T-helper 9 cell (primary cell): Measurements from ENCODE around the gene AGAP1.

Experiments used
- DNase-seq: peaks from one replicate; pipeline ENCODE4 v3.0.0-alpha.2; 2020

The AGAP1 gene

DNA sequence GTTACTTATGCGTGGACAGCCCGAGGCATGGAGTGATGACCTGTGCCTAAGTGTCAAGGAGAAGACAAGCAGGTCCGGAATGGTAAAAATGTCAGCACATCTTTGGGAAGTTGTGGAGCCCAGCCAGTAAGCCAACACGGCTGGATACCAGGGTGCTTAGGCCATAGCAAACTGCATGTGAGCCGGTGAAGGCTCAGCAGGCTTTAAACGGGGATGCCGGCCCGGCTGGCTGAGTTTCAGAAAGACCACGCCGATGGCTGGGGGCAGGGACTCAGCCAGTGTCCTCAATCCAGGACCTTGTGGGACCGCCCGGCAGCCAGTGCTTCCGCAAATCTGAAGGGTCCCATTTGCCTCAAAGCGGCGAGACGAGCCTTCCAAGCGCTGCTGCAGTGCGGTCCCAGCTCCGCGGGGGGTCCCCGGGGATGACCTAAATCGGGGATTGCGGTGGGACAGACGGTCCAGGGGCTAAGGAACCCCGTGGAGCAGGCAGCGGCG is 946 bp upstream of the AGAP1 start:
- no peak for DNase-seq

DNA sequence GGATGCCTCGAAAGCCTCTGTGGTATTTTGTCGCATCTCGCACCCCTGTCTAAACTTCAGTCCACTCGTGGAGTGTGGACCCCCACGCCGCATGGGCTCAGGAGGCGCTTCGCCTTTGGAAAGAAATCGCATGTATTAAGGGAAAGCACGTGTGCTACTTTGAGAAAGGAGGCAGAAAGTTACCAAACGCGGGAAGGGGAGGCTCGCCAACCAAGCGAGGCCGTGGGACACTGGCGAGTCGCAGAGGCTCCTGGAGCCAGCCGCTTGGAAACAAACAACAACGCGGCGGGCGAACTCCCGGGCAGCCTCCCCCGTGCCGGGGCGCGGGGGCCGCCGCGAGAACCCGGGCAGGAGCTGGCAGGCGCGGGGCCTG is 455 bp upstream of the AGAP1 start:
- DNase-seq: no peak

DNA sequence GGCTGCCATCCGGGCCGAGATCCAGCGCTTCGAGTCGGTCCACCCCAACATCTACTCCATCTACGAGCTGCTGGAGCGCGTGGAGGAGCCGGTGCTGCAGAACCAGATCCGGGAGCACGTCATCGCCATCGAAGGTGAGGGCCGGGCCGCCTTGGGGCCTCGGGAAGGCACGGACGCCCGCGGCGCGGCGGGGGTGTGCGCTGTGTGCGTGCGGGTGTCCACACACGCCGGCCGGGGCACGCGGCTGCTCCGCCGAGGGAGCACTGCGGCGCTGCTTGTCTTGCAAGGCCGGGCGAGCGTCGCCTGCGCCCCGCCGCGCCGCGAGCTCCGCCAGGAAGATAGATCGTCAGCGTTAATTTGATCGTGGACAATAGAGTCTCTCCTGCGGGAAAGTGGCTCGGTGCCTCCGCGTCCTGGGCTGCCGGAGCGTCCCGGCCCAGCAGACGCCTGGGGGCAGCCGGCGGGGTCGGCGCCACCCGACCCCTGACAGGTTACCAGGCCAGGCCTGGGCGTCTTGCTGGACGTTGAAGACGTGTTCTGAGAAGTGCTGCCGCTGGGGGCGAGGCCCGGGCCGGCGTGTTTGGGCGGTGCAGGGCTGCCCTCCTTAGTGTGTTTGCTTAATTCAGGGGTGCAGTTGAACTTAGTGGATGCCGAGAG is 1.0 kb downstream of the AGAP1 start:
- no peak for DNase-seq

DNA sequence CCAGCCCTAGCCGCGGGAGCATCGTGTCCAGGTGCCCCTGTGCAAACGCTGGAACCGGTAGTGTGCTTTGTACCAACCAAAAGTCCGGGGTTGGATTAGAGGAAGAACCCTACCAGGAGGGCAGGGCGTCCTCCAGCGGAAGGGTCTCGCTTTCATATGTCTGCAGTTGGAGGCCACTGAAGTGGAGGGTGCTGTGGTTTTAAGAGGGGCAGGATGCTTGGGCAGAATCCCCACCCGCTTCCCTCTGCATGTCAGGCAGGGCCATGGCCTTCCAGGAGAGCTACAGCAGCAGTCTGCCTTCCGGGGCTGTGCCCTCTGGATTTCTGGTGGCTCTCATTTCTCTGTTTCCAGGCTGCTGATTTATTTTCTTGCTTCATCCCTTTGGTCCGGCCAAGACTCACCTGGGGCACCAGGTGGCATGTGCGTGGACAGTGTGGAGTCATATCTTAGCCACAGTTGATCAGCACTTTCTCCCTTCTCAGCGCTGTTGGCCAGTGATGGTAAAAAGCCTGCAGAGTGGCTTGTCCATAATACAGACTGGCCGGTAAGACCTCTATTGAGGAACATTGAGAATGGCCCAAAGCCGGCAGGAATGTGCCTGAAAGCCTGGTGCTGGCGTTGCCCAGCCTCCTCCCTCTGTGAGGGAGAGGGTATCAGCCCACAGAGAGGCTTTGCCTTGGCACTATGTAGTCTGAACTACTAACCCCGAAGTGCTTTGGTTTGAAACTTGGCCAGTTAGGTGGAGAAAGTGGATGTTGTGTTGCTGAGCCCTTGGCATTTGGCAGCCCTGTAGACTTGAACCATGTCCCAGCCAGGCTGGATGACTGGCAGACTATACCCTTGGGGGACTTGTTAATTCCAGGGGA is 1.8 kb downstream of the AGAP1 start:
- no peak for DNase-seq

DNA sequence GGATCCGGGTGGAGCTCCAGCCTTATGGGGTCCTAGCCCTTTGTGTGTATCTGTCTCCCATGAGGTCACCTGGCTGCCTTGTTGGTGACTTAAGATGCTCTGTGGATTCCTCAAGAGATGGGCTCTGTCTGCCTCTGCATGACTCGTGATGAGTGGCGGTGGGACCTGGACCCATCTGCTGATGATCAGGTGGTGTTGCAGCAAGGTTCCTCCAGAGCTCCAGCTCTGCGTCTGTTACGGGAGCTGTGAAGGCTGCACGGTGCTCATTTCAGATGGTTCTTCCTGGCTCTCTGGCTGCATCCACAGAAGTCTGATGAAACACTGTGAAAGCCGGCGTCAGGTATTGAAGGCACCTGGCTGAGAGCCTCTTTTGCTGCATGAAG is 2.4 kb downstream of the AGAP1 start:
- no peak for DNase-seq

DNA sequence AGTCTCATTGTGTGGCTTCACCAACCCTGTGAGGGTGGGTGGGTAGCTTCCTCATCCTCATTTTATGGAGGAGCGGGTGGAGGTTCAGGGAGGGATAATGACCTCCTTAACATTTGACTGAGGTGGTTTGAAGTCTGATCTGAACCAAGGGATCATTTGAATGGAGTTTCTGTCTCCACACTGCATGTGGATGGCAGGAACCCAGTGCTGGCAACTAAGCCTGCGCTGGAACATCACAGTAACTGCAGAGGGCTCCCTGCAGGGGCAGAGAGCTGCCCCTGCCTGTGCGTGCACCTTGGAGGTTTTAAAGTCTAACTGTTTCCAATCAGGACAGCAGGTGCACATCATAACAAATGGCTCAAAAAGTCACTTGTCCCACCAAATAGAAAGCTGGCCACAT is 3.3 kb downstream of the AGAP1 start:
- no peak for DNase-seq

DNA sequence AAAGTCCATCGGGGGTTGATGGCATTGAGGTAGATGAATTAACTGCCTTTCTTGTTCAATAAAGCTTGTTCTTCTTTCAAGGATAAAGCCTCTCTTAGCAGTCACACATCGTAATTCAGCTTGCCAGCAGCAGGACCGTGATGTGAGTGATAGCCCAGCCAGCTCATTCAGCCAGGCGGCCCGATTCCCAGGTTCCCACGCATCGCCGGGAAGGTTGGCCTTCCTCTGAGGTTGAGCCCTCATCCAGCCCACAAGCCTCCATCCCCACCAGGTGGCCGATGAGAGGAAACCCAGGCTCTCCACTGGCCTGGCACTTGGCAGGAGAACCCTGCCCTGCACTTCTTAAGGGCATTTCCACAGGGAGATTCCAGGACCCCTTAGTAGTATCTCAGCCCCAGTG is 4.7 kb downstream of the AGAP1 start:
- DNase-seq: no peak

DNA sequence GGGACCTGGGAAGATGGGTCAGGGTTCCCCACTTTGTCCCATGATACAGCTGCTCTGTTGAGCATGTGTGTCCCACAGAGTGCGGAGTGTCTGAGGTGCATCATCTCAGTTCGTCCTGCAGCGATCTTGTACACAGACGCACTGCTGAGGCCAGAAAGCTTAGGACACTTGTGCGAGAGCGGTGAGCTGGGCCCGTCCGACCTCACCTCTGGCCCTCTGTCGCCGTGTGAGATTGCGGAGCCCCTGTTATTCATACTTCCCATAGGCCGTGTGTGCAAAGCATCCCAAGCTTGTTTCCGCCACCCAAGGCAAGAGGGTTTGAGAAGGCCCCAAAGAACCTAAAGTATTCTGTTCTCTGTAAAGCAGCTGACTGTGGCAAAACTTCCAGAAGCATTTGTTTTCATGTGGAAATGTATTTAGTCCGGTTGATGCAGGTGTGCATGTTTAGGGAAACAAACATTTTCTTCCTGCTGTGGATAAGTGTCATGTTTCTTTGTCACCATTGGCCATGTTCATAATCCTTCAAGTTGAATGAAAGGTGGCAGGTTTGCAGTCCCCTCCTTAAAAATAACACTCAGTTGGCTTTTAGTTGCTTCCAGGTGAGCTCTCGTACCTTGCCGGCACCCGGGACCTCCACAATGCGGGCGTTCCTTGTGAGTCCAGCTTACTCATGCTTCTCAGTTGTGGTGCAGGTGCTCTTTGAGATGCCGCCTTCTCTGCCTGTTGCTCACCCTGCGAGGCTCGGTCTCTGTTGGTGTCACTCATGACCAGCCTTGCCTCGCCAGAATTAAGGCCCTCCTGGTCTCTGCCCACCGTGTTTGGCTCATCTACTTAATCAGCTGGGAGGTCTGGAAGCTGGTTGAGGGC is 5.3 kb downstream of the AGAP1 start:
- no peak for DNase-seq

DNA sequence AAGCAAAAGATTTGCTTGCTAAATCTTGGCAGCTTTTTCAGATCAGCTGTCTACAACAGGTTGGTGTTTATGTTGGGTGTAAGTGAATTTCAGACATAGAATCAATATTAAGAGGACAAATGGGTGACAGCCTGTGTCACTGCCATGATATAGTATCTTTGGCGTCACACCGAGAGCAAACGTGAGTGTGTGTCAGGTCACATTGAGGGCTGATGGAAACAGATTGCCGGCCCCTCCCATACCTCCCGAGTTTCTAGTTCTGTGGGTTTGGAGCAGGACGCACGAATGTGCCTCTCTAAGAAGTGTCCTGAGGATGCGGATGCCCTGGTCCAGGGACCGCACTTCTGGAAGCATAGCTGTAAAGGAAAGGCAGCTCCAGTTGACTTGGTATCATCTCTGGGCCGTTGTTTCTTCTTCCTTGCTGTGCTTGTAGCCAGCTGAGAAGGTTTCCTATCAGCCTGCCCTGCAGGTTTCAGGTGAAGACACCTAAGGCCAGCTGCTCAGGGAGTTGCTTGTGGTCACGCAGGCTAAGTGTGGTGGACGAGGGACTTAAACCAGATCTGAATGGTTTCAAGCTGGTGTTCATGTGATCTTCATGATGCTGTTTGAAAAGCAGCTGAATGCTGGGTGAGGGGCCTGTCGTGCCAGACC is 6.4 kb downstream of the AGAP1 start:
- no peak for DNase-seq

DNA sequence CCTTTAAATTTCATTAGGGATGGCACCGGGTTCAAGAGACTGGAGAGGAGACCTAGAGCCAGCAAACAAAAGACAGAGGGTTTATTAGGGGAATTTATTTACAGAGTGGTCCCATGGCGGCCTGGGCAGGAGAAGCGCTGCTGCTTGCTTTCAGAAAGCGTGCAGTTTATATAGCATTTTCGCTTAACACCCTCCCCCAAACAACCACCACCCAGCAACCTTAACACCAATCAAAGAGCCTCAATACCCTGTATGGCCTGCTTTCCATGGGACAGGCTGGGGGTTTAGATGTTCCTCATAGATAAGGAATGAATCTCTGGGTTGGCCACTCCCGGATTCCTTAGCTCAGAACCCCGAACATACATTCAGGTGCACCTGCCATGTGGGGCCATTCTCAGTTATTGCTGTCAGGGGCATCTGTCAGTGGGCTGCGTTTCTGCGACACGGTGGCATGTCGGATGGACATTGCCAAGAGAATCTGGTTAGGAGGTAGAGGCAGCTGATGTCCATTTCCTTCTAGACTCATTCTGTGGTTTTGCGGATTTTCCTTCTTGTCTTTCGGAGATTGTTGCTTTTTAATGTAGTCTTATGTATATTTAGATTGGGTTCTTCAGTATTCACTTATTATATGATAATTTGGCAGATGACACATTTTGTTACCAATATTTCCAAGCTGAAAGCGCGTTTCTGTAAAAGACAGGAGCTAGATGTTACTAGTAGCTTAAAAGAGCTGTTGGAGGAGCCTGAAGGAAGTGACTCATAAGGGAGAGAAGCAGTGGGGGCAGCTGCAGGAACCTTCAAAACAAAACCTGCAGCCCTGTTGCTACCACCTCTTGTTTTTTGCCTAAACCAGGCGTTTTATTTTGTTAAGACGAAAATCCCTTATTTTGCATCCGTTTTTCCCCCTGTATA is 7.2 kb downstream of the AGAP1 start:
- no peak for DNase-seq

DNA sequence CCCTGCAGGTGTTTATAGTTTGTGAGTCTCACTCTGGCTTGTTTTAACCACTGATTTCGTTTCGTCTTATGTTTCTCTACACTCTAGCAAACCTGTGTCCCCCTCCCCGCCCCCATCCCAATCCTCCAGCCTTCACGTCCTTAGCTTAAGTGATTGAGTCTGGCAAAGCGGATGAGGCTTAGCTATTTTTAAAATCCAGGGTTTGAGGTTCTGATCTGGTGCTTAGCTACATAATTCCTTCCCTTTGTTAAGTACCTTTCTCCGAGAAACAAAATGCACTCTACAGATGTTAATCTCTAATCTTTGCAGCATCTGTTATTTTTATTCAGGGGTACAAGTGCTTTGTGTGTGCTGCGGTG is 7.8 kb downstream of the AGAP1 start:
- DNase-seq: no peak

DNA sequence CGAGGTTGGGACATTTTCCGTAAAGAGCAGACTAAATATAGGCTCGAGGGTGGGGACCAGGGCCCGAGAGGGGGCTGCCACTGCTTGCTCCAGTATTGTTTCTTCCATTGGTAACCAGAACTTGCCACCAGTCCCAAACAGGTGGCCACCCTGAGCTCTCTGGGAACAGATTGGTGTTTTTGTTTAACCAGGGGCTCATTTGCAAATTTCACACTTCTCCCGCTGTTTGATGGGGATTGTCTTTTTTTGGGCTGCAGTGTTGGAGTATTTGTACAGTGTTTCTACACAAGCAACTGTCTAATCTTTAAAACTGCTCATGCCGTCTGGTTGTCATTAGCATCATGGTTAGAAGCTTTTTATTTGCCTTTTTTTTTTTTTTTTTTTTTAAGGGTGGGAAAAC is 8.5 kb downstream of the AGAP1 start:
- no peak for DNase-seq

DNA sequence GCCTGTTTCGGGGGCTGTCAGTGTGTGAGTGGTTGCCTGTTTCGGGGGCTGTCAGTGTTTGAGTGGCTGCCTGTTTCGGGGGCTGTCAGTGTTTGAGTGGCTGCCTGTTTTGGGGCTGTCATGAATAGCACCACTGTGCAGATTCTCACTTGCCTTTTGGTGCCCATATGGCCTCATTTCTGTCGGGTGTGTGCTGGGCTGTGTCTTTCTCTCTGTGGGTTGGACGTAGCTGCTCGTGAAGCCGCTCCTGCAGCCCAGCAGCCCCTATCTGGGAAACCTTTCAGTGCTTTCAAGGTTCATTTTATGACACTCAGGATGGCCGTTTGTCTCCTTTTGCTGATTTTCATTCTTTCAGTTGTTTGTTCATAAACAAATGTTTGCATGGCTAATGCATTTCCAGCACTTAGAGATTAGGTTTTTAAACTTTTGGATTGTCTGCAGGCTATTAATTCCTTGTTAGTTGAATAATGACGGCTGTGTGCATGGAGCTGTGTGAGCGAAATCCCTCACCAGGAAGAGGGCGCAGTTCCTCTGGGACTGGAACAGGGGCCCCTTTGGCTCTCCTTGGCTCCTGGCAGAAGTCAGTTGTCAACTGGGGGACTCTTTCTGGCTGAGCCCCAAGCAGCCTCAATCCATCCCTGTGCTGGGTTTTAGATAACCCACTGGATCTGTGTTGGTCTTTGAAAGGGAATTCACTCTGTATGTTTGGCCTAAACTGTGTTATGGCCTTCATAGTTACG is 10.8 kb downstream of the AGAP1 start:
- DNase-seq: no peak

DNA sequence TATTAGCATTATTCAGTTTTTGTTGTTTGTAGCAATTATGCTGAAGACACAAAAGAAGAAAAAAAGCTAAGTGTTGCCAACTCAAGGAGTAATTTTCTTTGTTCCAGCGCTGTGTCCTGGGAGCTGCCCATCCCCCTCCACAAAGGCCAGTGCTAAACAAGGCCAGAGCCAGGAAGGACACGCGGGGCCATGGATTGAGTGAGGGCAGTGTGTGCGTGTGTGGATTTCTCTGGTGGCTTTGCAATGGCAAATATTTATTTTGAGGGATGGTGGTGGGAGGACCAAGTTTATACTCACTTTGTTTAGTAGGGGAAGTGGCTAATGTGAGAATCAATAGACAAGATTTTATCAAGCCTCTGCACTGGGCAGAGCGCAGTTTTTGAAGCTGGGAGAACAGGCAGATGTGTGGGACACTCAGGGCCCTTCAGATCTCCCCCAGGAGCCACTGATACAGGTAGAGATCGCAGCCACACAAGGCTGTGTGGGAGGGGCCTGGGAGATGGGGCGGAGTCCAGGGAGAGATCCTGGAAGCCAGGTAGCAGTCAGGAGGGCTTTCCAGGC is 11.4 kb downstream of the AGAP1 start:
- no peak for DNase-seq

DNA sequence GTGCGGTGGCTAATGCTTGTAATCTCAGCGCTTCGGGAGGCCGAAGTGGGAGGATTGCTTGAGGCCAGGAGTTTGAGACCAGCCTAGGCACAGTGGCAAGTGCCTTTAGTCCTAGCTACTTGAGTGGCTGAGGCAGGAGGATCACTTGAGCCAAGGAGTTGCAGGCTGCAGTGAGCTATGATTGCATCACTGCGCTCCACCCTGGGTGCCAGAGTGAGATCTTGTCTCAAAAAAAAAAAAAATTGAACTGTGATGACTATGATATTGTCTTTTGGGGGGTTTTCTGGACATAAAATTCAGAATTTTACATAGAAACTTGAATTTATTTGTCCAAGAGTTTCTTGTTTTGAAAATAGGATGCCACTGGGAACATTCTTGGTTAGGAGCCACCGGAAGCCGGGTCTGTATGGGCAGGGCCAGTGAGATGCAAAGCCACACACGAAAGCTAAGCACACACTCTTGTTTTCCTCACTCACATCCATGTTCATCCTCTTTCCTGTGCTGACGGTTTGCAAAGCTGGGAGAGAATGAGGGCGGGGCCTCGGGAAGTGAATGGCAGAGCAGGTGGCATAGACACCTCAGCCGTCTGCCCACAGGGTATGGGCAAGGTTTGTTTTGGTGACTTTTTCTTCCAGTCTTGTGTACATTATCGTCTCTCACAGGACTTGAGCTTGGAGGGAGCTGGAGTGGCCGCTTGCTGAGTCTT is 12.6 kb downstream of the AGAP1 start:
- DNase-seq: no peak

DNA sequence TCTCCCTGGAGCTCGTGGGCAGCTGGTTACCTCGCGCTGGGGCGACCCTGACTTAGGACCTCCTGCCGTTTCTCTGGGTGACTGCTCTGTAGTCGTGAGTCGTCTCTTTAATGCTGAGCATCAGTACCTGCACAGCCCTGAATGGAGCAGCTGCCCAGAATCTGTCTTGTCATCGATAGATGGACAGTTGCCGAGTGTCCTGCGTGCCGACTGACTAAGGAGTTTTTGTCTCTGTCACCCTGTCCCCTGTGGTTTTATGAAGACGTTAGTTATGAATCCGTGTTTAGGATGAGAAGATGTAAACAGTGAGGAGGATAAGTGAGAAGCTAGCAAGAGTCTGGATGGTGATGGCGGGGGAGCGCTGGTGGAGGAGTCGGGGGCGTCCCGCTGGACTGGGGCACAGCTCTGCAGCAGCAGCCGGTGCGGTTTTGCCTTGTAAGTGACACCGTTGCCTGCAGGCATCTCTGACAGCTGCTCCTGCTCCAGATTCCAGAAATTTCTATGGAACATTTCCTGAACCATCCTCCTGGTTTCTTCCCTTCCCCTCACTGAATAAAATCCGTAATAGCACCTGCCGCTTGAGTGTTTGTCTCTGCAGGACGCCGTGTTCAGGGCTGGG is 13.3 kb downstream of the AGAP1 start:
- no peak for DNase-seq

DNA sequence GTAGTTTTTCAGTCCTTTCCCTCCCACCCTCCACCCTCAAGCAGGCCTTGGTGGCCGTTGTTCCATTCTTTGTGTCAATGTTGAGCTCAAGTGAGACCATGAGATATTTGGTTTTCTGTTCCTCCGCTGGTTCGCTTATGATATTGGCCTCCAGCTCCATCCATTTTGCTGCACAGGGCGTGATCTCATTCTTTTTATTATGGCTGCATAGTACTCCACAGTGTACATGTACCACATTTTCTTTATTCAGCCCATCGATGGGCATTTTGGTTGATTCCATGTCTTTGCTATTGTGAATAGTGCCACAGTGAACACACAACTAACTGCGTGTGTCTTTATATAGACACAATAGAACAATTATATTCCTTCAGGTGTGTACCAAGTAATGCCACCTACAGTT is 14.1 kb downstream of the AGAP1 start:
- no peak for DNase-seq

DNA sequence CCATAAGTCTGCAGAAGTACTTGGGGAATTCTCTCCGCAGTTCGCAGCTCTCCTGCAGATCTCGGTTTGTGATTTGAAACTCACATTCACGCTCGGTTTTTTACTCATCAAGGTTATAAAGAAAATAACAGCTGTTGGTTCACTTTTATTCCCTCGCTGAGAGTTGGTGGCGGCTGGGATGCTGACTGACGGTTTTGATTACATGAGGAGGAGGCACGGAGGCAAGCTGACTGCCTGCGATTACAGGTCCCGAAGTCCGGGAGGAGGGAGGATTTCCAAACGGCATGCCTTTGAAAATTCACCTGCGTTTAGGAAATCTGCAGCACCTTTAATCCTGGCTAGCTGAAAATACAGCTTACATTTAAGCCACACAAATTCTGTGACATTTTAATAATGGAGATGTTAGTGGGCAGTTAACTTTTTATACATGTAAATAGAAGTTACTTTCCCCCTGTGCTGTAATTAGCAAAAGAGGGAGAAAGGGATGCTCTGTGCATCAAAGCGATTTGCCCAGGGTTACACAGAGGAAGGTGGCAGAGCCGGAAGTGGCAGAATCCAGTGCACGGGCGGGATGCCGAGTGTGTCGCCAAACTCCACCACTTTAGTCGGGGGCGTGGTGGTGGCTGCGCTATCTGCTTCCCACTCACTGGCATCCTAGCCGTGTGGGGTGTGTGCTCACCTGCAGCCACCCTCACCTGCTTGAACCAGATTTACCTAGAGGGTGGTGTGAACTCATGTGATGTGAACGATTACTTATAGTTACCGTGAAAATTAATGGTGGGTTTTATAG is 14.7 kb downstream of the AGAP1 start:
- no peak for DNase-seq

DNA sequence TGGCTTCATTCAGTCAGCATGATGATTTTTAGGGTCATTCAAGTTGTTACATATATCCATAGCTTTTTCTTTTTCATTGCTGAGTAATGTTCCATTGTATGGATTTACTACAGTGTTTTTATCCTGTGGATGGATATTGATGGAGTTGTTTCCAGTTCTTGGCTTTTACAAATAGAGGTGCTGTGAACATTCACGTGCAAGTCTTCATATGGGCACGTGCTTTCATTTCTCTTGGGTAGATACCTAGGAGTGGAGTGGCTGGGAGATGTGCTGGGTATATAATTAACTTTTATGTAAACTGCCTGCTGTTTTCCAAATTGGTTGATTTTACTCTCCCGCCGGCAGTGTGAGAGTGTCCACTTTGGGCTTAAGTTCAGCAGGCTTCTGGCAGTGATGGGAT is 16.5 kb downstream of the AGAP1 start:
- no peak for DNase-seq
